Hematopoietic multipotent progenitor cell treated with erythropoietin and hydrocortisone succinate and interleukin-3 and kit ligand, for 17 days (in vitro differentiated cells): Measurements from ENCODE around the gene SUPT3H.

Experiments used
- DNase-seq: peaks from one replicate; pipeline ENCODE4 v3.0.0-alpha.2; 2015; ENCODE audit warnings: low spot score

Gene SUPT3H

DNA sequence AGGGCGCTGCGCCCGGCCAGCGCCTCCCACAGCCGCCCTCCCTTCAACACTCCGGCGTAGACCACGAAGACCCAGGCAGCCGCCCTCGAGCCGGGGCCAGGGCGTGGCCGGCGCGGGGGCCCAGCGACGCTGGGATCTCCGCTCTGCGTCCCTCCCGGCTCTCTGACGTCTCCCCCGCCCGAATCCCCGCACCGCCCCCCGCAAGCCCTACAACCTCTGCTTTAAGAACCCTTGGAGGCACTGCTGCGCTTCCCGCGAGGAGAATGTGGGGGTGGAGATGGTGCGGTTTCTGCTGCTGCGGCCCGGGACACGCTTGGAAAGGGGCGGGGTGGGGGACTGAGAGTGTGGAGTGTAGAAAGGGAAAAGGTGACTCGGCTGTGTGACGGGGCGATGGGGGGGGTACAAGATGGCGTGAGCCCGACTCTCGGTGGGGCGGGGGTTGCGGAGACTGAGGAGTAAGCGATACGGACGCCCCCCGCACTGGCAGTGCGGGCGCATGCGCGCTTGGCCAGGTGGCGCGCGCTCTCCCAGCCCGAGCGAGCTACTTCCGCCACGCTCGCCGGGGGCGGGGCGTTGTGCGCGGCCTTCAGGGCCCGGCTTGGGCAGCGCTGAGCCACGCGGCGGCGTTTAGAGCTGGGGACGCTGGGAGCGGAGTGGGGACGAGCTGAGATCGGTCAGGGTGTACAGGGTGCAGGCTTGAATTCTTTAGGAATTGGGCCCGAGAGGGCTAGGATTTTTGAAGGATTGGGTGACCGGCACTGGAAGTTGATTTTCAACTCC, at the start of gene SUPT3H:
SUPT3H (minus strand) TSS at position 381 of the 780 bp plus-strand sequence.
- peak; percentile 81 for DNase-seq

DNA sequence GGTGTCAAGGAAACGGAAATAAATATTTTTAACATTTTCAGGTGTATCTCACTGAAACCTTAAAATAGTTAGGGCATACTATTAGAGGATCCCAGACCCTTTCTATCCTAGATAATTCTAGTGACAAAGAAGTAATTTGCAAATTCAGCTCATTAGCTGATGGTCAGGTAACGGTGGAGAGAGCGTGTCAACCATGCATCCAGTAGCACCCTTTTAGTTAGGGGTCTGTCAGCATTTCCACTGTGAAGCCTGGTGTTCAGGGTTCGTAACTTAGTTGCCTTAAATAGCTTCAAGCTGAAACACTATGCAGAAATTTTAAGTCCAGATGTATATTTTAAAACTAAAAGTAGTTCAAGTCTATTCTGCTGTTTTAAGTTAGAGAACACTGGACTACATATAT, 48.5 kb upstream of the SUPT3H start:
- DNase-seq, result no peak

- DNase-seq, result no peak
Measured at GRCh38 chr6:45424451-45424861, 46.7 kb upstream of the SUPT3H start.

DNA sequence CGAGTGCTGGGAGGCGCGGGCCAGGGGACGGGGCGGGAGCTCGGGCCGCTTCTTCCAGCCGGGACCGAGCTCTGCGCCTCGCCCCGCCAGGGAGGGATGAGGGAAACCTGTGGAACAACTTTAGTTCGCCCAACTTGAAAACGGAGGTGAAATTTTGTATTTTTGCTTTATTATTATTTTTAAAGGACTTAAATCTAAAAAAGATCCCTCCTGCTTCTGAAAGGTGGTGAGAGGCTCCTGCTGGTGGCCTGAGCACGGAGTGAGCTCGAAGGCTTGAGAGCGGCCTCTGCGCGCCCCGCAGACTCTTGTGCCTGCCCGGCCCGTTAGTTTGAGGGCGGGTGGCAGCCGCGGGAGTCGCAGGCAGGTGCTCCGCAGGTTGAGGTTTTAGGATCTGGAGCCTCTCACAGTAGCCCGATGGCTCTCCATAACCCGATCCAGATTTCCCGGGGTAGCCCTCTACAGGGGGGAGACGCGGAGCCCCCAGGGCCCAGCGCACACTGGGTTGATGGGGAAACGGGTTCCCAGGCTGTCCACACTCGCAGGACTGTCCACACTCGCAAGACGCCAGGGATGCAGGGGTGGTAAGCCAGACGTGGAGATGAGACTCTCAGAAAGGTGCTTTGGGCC, 46.2 kb upstream of the SUPT3H start:
- no peak for DNase-seq

GRCh38 chr6:45423111-45423823, 45.5 kb upstream of the SUPT3H start:
- no peak for DNase-seq

DNA sequence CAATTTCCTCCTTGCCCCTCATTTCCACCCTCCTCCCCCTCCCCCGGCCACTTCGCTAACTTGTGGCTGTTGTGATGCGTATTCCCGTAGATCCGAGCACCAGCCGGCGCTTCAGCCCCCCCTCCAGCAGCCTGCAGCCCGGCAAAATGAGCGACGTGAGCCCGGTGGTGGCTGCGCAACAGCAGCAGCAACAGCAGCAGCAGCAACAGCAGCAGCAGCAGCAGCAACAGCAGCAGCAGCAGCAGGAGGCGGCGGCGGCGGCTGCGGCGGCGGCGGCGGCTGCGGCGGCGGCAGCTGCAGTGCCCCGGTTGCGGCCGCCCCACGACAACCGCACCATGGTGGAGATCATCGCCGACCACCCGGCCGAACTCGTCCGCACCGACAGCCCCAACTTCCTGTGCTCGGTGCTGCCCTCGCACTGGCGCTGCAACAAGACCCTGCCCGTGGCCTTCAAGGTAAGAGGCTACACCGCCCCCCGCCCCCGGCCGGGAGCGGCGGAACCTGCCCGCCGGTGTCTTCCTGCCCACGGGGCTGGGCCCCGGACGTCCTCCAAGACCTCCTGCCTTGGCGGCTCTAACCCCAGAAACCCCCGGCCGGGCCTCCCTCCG, 44.9 kb upstream of the SUPT3H start:
- DNase-seq, result no peak

DNA sequence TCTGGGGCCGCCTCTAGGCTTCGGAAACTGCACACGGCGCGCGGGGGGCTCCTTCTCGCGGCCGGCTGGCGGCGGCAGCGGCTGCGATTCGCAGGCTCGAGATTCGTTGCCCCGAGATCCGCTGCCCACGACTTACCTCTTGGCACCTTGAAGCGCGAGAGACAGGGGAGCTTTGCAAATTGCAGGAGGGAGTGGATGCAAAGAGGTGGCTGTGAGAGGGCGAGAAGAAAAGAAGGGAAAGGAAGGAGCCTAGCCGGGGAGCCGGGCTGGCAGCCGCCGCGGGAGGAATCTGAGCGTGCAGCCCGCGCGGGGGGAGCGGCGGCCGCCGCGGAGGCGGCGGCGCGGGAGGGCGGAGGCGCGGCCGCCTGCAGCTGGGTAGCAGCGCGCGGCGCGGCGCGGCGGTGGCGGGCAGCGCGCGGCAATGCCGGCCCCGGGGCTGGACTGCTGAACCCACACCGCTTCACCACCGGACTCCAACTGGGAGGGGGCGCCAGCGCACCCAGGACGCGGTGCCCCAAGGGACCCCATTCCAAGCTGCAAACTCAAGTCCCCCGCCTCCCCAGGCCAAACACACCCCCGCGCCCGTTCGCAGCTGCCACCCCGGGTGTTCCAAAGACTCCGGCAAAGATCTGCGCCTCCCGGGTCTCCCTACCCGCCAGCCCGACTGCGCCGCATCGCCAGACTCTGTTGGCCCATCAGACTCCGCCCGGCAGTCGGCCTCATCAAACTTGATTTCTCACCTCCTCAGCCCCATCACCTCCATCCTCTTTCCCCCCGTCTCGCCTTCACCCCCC, 44.2 kb upstream of the SUPT3H start:
- DNase-seq, result no peak

DNA sequence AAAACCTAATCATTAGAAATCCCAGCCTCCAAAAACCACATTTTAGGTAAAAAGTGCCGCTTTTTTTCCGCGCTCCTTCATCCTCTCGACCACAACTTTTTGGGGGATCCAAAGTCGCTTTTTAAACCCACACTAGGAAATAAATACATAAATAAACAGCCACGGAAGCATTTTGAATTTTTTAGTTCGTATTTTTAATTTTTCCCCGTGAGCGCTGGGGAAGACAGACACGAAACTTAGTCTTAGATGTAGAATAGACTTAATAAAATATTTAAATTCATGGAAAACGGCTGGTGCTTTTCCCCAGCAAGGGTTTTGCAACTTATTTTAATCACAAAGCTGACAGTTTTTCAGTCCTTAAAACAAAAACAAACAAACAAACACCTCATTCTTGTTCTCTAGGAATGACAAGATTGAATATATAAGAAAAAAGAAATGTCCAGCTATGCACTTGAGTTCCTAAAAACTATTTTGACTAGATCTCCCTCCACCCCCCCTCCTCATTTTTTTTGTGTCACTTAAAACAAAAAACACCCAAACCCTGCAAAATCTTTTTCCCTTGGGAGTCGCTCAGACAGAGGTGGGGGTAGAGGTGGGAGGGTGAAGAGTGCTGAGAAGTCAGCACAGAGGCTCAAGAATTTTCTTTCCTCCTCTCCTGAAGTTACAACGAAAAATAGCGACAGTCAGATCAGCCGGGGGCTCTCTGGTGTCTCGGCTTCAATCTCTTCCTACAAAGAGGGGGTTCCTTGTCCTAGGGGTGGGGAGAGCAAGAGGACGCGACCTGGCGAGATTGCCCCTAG, 43.4 kb upstream of the SUPT3H start:
- DNase-seq, result no peak

DNA sequence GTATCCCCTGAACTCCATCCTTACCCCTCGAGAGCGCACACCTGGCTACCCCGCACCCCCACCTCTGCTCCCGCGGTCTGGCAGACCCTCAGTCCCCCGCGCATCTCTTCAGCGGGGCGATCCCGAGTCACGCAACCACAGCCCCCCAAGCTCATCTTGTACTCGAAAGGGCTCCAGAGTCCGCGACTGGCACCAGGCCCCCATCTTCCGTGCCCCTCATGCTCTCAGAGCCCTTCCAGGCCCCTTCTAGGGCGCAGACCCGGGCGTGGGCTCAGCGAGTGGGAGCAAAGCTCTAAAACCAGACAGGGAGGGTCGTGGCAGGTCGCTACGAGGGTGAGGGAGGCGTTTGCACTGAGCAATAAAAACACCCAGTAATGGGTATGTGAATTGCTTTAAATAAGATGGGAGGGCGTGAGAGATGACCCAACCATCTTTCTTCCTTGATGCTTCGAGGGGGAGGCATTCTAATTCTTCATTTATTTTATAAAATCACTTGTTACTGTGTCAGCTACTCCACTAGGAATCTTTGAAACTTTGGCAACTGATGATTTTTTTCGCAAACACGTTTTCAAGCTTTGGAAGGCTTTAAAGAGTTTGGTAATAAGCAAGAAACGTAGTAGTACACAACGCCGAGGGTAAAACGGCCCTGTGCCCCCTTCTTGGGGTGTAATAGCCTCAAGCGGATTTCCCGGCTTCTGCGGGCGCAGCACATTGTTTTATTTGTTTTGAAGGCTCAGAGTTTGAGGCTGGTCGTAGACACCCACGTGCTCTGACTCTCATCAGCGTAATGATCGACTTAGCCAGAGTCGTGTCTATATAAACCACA, 42.6 kb upstream of the SUPT3H start:
- DNase-seq, result no peak

DNA sequence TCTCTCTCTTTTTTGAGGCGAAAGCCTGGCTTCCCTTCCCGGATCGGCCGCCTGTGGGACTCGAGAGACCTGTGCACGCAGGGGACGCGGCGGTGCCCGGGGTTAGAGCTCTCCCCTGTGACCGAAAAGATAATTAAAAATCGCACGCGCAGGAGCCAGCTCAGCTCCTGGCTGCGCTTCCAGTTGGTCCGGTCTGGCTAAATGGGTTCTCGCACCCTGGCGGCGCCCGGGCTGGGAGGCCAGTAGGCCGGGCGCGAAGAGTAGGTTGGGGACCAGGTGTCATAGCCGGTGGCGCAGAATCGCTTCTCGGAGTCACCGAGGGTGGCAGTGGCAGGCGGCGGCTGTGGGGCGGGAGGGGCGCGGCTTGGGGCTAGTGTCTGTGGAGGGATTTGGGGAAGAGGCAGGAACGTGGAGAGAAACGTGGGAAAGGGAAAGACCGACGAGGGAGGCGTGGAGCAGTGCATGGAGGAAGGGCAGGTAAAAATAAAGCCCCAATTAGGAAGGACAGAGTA, 41.9 kb upstream of the SUPT3H start:
- DNase-seq, result no peak

GRCh38 chr6:45417436-45417835, 39.7 kb upstream of the SUPT3H start:
- no peak for DNase-seq

- no peak for DNase-seq
Measured at GRCh38 chr6:45416700-45417099, 39.0 kb upstream of the SUPT3H start.

DNA sequence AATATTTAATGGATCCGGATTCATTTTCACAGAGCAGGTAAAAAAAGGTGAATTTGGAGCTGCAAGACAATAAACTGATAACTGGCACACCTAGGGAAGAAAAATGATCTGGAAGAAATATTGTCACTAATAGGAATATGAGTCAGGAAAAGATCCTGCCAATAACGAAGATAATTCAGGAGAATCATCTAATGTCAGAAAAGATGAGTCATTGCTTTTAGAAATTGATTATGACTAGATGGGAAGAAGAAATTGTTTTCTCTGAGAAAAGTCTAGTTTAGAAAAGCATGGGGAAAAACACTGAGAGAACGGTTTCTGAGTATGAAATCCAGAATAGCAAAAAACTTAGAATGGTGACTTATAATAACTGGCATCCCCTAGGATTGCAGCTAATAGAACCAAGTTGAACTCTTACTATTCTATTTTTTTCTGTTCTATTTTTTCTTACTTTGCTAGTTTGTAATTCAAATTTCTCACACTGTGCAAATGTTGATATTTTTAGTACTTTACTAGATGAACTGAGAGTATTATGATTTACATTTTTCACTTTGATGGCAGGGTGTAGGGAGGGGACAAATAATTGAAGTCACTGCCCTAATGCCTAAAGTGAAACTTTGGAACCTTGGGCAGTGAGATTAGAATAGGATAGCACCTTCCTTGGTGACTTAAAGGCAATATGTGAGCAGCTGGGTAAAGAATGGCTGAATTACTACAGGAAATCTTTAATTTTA, 38.2 kb upstream of the SUPT3H start:
- no peak for DNase-seq

- DNase-seq, result no peak
Measured at GRCh38 chr6:45415315-45415714, 37.6 kb upstream of the SUPT3H start.

GRCh38 chr6:45411959-45412358, 34.2 kb upstream of the SUPT3H start:
- no peak for DNase-seq

GRCh38 chr6:45400021-45400420, 22.3 kb upstream of the SUPT3H start:
- DNase-seq, result no peak

GRCh38 chr6:45398075-45398813, 20.5 kb upstream of the SUPT3H start:
- DNase-seq, result no peak

DNA sequence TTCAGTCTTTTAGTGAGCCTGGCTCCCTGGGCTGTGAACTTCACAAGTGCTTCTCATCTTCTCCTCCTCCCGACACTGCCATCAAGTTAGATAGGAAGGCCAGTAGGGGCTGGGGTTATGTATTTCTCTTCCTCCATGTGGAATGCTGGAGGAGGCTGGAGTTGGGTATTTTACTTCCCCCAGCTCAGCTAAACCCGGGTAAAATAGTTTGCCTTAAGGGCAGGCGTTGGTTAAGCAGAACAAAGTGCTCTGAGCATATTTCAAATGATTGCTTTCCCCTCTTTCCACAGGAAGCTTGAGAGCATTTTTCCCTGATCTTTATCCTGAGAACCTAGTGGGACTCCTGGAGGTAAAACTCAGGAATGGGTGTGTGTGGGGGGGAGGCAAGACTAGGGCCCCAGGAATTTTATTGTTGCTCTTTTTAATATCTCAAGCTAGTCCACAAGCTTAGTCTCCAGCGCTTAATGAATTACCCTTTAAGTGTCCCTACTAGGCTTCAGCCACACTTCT, 16.9 kb upstream of the SUPT3H start:
- DNase-seq, result no peak
